Fibroblast of lung (primary cell): ENCODE results near the gene ANKS3.

Experiments
- EZH2 ChIP-seq: IDR thresholded peaks from 2 replicates; pipeline ENCODE4 v1.5.1; 2012; ENCODE audit warnings: low read length, control low read depth, mild to moderate bottlenecking; ENCODE audit errors: missing control alignments
- TF ChIP-seq, protein P1 (sequence below), 2 donors: IDR thresholded peaks in 1 of 2; conservative IDR thresholded peaks in 1 of 2; 1 replicate in 1 of 2; 2 replicates in 1 of 2; pipeline ENCODE4 v1.5.1; 2011 to 2012; ENCODE audit warnings: low read length in 2 of 2, control low read depth in 1 of 2, inconsistent platforms in 1 of 2, low read depth in 1 of 2, mild to moderate bottlenecking in 1 of 2

DNA sequence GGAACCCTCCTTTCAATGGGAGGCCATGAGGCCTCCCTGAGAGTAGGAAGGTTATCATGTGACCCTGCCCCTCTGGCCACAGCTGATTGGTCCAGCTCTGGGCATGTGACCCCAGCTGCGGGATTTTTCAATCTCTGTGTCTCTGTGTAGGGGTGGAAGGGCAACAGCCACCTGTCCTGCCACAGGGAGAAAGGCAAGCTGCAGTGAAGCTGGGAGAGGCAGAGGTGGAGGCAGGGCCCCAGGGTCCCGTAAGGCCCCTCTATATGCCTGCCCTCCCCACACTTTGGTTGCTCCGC, 11.2 kb upstream of the ANKS3 start:
- TF ChIP-seq, protein P1, sequence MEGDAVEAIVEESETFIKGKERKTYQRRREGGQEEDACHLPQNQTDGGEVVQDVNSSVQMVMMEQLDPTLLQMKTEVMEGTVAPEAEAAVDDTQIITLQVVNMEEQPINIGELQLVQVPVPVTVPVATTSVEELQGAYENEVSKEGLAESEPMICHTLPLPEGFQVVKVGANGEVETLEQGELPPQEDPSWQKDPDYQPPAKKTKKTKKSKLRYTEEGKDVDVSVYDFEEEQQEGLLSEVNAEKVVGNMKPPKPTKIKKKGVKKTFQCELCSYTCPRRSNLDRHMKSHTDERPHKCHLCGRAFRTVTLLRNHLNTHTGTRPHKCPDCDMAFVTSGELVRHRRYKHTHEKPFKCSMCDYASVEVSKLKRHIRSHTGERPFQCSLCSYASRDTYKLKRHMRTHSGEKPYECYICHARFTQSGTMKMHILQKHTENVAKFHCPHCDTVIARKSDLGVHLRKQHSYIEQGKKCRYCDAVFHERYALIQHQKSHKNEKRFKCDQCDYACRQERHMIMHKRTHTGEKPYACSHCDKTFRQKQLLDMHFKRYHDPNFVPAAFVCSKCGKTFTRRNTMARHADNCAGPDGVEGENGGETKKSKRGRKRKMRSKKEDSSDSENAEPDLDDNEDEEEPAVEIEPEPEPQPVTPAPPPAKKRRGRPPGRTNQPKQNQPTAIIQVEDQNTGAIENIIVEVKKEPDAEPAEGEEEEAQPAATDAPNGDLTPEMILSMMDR (conservative IDR thresholded peaks at IDR 0.05 in 1 of 2, IDR thresholded peaks at IDR 0.05 in 1 of 2; ENCODE audit: low read depth in 1 of 2, low read length in 2 of 2): no peak
- TF ChIP-seq EZH2: no peak
